DND-41 (cell line): Measurements from ENCODE around the gene SMARCB1.

Experiments used
- ATAC-seq: fragments of 200-7000 bp; cut with Tn5 transposase; 3 replicates; pipeline ENCODE4 v1.9.1; 2021; ENCODE audit warnings: low read depth; ENCODE audit not compliant: insufficient read depth
- DNase-seq: peaks from one replicate; pipeline ENCODE4 v3.0.0-alpha.2; 2020
- H2AFZ ChIP-seq: 2 replicates; pipeline ENCODE4 v1.6.0; 2012; ENCODE audit warnings: low read depth, low read length
- H3K27ac ChIP-seq: 2 replicates; pipeline ENCODE4 v1.5.1; 2012; ENCODE audit warnings: low read length, inconsistent platforms
- H3K27me3 ChIP-seq: fragments of 200-600 bp; sonication (generic); 2 replicates; pipeline ENCODE4 v1.6.0; 2012; ENCODE audit warnings: low read length, mild to moderate bottlenecking, inconsistent platforms; ENCODE audit not compliant: insufficient read depth, poor library complexity
- H3K36me3 ChIP-seq: 2 replicates; pipeline ENCODE4 v1.5.1; 2012; ENCODE audit warnings: low read length, inconsistent platforms; ENCODE audit not compliant: insufficient read depth
- H3K4me1 ChIP-seq: 2 replicates; pipeline ENCODE4 v1.5.1; 2012; ENCODE audit warnings: mild to moderate bottlenecking, low read length; ENCODE audit not compliant: insufficient read depth
- H3K4me2 ChIP-seq: 2 replicates; pipeline ENCODE4 v1.6.0; 2012; ENCODE audit warnings: mild to moderate bottlenecking, moderate library complexity, low read length, inconsistent platforms; ENCODE audit not compliant: insufficient read depth
- H3K4me3 ChIP-seq, 2 experiments: fragments of 200-600 bp in 1 of 2; shearing (Covaris generic) in 1 of 2; 2 replicates each; pipeline ENCODE4 v1.5.1; 2012 to 2016; ENCODE audit warnings: inconsistent platforms in 2 of 2, low read length in 2 of 2, mild to moderate bottlenecking in 2 of 2, low read depth in 1 of 2, moderate library complexity in 1 of 2
- H3K79me2 ChIP-seq: 2 replicates; pipeline ENCODE4 v1.6.0; 2012; ENCODE audit warnings: low read length, inconsistent platforms; ENCODE audit not compliant: insufficient read depth
- H3K9ac ChIP-seq: 2 replicates; pipeline ENCODE4 v1.6.0; 2012; ENCODE audit warnings: low read depth, mild to moderate bottlenecking, inconsistent platforms, low read length, moderate library complexity
- H3K9me3 ChIP-seq: 2 replicates; pipeline ENCODE4 v1.5.1; 2012; ENCODE audit warnings: low read length, moderate library complexity, mild to moderate bottlenecking, inconsistent platforms; ENCODE audit not compliant: insufficient read depth, severe bottlenecking
- H4K20me1 ChIP-seq: 2 replicates; pipeline ENCODE4 v1.6.0; 2012; ENCODE audit warnings: low read length; ENCODE audit not compliant: insufficient read depth
- CTCF ChIP-seq: IDR thresholded peaks from 2 replicates; pipeline ENCODE4 v1.5.1; 2012; ENCODE audit warnings: borderline replicate concordance, low read length, moderate library complexity, mild to moderate bottlenecking; ENCODE audit not compliant: poor library complexity, severe bottlenecking; ENCODE audit errors: extremely low read depth
- EZH2 ChIP-seq: IDR thresholded peaks from 3 replicates; pipeline ENCODE4 v1.6.1; 2012; ENCODE audit warnings: borderline replicate concordance, low read depth, mild to moderate bottlenecking, moderate library complexity, low read length, inconsistent platforms; ENCODE audit not compliant: severe bottlenecking

SMARCB1 gene

GRCh38 chr22:23849009-23850006 is 62.5 kb downstream of the SMARCB1 start:
- H3K79me2 ChIP-seq = no peaks in the 10 kb centered on the region
- peak overlapping the region; percentile 56 for H3K4me2 ChIP-seq
- no peak overlapping the region for H3K27ac ChIP-seq
- TF ChIP-seq EZH2 (no peak), CTCF (peak; percentile 94)
- no peaks in the 10 kb centered on the region for H3K36me3 ChIP-seq
- peak overlapping the region; percentile 44 for H3K9ac ChIP-seq
- no peaks in the 10 kb centered on the region for H3K9me3 ChIP-seq
- ATAC-seq = peak; percentile 95
- peak overlapping the region in 1 of 2 experiments; percentile 43; a peak in 2 of 4 replicates for H3K4me3 ChIP-seq
- H3K27me3 ChIP-seq = no peaks in the 10 kb centered on the region
- H3K4me1 ChIP-seq = peaks cover 10% of the 10 kb centered on the region
- peak overlapping the region; percentile 78 for H2AFZ ChIP-seq
- DNase-seq = peak; percentile 87
- H4K20me1 ChIP-seq = no peaks in the 10 kb centered on the region

- Histone ChIP-seq H2AFZ (no peak overlapping the region), H3K27me3 (no peaks in the 10 kb centered on the region), H3K4me1 (peaks cover 10% of the 10 kb centered on the region), H3K27ac (no peak overlapping the region), H3K79me2 (no peaks in the 10 kb centered on the region), H3K9ac (no peak overlapping the region), H4K20me1 (no peaks in the 10 kb centered on the region), H3K4me2 (no peak overlapping the region), H3K4me3 (no peak overlapping the region), H3K9me3 (no peaks in the 10 kb centered on the region), H3K36me3 (no peaks in the 10 kb centered on the region)
- TF ChIP-seq CTCF (no peak), EZH2 (no peak)
- DNase-seq (no peak), ATAC-seq (no peak)
These were observed 63.4 kb downstream of the SMARCB1 start for GRCh38 chr22:23850136-23850611.

- Histone ChIP-seq H3K79me2 (no peaks in the 10 kb centered on the region), H3K4me1 (peaks cover 24% of the 10 kb centered on the region), H3K9ac (peak overlapping the region; percentile 79), H2AFZ (peak overlapping the region; percentile 98), H4K20me1 (no peaks in the 10 kb centered on the region), H3K4me2 (peak overlapping the region; percentile 91), H3K27me3 (no peaks in the 10 kb centered on the region), H3K36me3 (no peaks in the 10 kb centered on the region), H3K27ac (peak overlapping the region; percentile 80; the same call in 1 of the 2 replicates), H3K9me3 (no peaks in the 10 kb centered on the region), H3K4me3 (peak overlapping the region; percentile 66 to 79; a peak in 3 of 4 replicates)
- ATAC-seq = peak; percentile 38
- no peak for TF ChIP-seq CTCF
- TF ChIP-seq EZH2 = no peak
- no peak for DNase-seq
These were observed 70.2 kb downstream of the SMARCB1 start for GRCh38 chr22:23856721-23857605.
